Neural cell (in vitro differentiated cells): ENCODE results near the gene MYL6B. TPM values are rescaled to one million over a fixed set of nuclear protein-coding genes. Genes with fewer than 3 reads are reported as not detected.
A peak's percentile ranks its signal among the peaks of the same experiment; 100 is the strongest.

Source experiments
- H2AFZ ChIP-seq: fragments of 200-600, 300-800 bp; sonication (generic), shearing (Covaris generic); 2 replicates; pipeline ENCODE4 v1.6.0; 2014; ENCODE audit warnings: low read depth, mild to moderate bottlenecking, antibody characterized with exemption, low read length, moderate library complexity
- H3F3A ChIP-seq: fragments of 200-600 bp; shearing (Covaris generic); 2 replicates; pipeline ENCODE4 v1.6.1; 2016; ENCODE audit warnings: mild to moderate bottlenecking, moderate library complexity, mixed read lengths, antibody characterized with exemption, low read length; ENCODE audit not compliant: insufficient read depth, poor library complexity, severe bottlenecking
- H3K27ac ChIP-seq: fragments of 200-600, 300-800 bp; sonication (generic), shearing (Covaris generic); 2 replicates; pipeline ENCODE4 v1.5.1; 2014; ENCODE audit warnings: mild to moderate bottlenecking, low read length, moderate library complexity
- H3K27me3 ChIP-seq: fragments of 300-800, 200-600 bp; sonication (generic), shearing (Covaris generic); 2 replicates; pipeline ENCODE4 v1.6.0; 2014; ENCODE audit warnings: mild to moderate bottlenecking, low read depth, low read length, moderate library complexity; ENCODE audit not compliant: insufficient read depth
- H3K36me3 ChIP-seq: fragments of 300-800, 200-600 bp; sonication (generic), shearing (Covaris generic); 2 replicates; pipeline ENCODE4 v1.5.1; 2014; ENCODE audit warnings: mild to moderate bottlenecking, antibody characterized with exemption, low read length, moderate library complexity; ENCODE audit not compliant: insufficient read depth
- H3K4me2 ChIP-seq: fragments of 300-800, 200-600 bp; sonication (generic), shearing (Covaris generic); 2 replicates; pipeline ENCODE4 v1.6.0; 2014; ENCODE audit warnings: mild to moderate bottlenecking, low read length
- H3K4me3 ChIP-seq: fragments of 300-800, 200-600 bp; sonication (generic), shearing (Covaris generic); 2 replicates; pipeline ENCODE4 v1.5.1; 2014; ENCODE audit warnings: mild to moderate bottlenecking, low read length, moderate library complexity
- H3K79me2 ChIP-seq: fragments of 200-600 bp; shearing (Covaris generic); replicated peaks from 2 replicates; pipeline ENCODE4 v1.6.0; 2014; ENCODE audit warnings: mild to moderate bottlenecking, low read length, moderate library complexity; ENCODE audit not compliant: insufficient read depth
- H3K9ac ChIP-seq: fragments of 300-800, 200-600 bp; sonication (generic), shearing (Covaris generic); 2 replicates; pipeline ENCODE4 v1.6.1; 2016; ENCODE audit warnings: mild to moderate bottlenecking, low read length, mixed read lengths
- H3K9me2 ChIP-seq: fragments of 200-600 bp; shearing (Covaris generic); 2 replicates; pipeline ENCODE4 v1.6.1; 2016; ENCODE audit warnings: mild to moderate bottlenecking, low read length, mixed read lengths; ENCODE audit not compliant: insufficient read depth
- H3K9me3 ChIP-seq: fragments of 200-600, 300-800 bp; sonication (generic), shearing (Covaris generic); 2 replicates; pipeline ENCODE4 v1.6.1; 2016; ENCODE audit warnings: mild to moderate bottlenecking, mixed run types, low read length, moderate library complexity, mixed read lengths
- H4K20me1 ChIP-seq: fragments of 200-600 bp; shearing (Covaris generic); 2 replicates; pipeline ENCODE4 v1.6.1; 2016; ENCODE audit warnings: mild to moderate bottlenecking, mixed run types; ENCODE audit not compliant: insufficient read depth
- EP300 ChIP-seq: fragments of 450-650 bp; conservative IDR thresholded peaks from 2 replicates; pipeline ENCODE4 v1.6.1; 2014; ENCODE audit warnings: antibody characterized with exemption, mild to moderate bottlenecking, moderate library complexity; ENCODE audit not compliant: poor library complexity, severe bottlenecking
- EZH2 ChIP-seq: fragments of 200-600, 300-800 bp; shearing (Covaris generic), sonication (generic); IDR thresholded peaks from 2 replicates; pipeline ENCODE4 v1.6.1; 2014; ENCODE audit warnings: antibody characterized with exemption, low read length, borderline replicate concordance, mild to moderate bottlenecking; ENCODE audit not compliant: insufficient read depth, poor library complexity, severe bottlenecking
- MXI1 ChIP-seq: fragments of 450-650 bp; conservative IDR thresholded peaks from 2 replicates; pipeline ENCODE4 v1.6.1; 2014; ENCODE audit warnings: antibody characterized with exemption, mild to moderate bottlenecking; ENCODE audit not compliant: poor library complexity, severe bottlenecking
- POLR2AphosphoS5 ChIP-seq: IDR thresholded peaks from 2 replicates; pipeline ENCODE4 v1.6.1; 2012
- RAD21 ChIP-seq: fragments of 450-650 bp; conservative IDR thresholded peaks from 2 replicates; pipeline ENCODE4 v1.6.1; 2014; ENCODE audit warnings: antibody characterized with exemption, mild to moderate bottlenecking, moderate library complexity
- SMC3 ChIP-seq: fragments of 450-650 bp; conservative IDR thresholded peaks from 2 replicates; pipeline ENCODE4 v1.6.1; 2014; ENCODE audit warnings: antibody characterized with exemption, mild to moderate bottlenecking, moderate library complexity; ENCODE audit not compliant: poor library complexity
- TAF1 ChIP-seq: IDR thresholded peaks from 2 replicates; pipeline ENCODE4 v1.6.1; 2012; ENCODE audit warnings: low read depth
- polyA plus RNA-seq: library from polyadenylated mRNA; depleted of rRNA; stranded (reverse); fragments of >200 nt; gene quantifications from 2 replicates; pipeline ENCODE4 v1.2.3, GENCODE V29; 2014
- TF ChIP-seq, protein P1 (sequence below): fragments of 450-650 bp; IDR thresholded peaks from 2 replicates; pipeline ENCODE4 v1.5.1; 2014; ENCODE audit warnings: antibody characterized with exemption, mild to moderate bottlenecking, moderate library complexity; ENCODE audit not compliant: poor library complexity, severe bottlenecking
- TF ChIP-seq, protein P2 (sequence below): IDR thresholded peaks from 2 replicates; pipeline ENCODE4 v1.6.1; 2012; ENCODE audit warnings: borderline replicate concordance

Gene MYL6B
- polyA plus RNA-seq, 1 donor from 2014 or later = 376 TPM

DNA sequence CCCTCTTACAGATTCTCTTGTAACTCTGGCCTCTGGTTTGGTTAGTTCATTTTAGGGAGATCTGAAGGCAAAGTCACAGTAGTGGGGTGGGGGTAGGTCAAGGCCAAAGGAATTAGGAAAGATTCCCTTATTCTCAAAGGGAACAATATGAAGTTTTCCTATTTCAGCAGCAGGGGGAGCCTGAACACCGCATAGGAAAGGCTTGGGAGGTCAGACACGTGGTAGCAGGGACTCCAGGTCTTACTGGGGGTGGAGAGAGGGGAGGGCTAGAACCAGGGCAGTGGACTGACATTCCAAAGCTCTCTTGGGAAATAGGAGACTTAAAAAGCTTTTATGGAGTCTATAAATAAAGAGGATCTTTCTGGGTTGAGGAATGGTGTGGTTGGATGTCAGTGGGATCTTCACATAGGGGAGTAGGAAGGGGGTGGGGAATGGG is 33.0 kb upstream of the MYL6B start:
- Histone ChIP-seq H3K4me3 (peak overlapping the region; percentile 69), H3K27me3 (no peaks in the 10 kb centered on the region), H3K27ac (peak overlapping the region; percentile 93), H4K20me1 (no peaks in the 10 kb centered on the region), H3F3A (peaks cover 6% of the 10 kb centered on the region), H2AFZ (no peak overlapping the region), H3K4me2 (peak overlapping the region; percentile 100), H3K9ac (peak overlapping the region; percentile 91), H3K36me3 (no peaks in the 10 kb centered on the region), H3K9me2 (no peaks in the 10 kb centered on the region), H3K9me3 (no peaks in the 10 kb centered on the region), H3K79me2 (peaks cover 28% of the 10 kb centered on the region)
- peak; percentile 73 for TF ChIP-seq SMC3
- no peak for TF ChIP-seq POLR2AphosphoS5
- TF ChIP-seq TAF1 = no peak
- TF ChIP-seq EP300 = no peak
- TF ChIP-seq, protein P1, sequence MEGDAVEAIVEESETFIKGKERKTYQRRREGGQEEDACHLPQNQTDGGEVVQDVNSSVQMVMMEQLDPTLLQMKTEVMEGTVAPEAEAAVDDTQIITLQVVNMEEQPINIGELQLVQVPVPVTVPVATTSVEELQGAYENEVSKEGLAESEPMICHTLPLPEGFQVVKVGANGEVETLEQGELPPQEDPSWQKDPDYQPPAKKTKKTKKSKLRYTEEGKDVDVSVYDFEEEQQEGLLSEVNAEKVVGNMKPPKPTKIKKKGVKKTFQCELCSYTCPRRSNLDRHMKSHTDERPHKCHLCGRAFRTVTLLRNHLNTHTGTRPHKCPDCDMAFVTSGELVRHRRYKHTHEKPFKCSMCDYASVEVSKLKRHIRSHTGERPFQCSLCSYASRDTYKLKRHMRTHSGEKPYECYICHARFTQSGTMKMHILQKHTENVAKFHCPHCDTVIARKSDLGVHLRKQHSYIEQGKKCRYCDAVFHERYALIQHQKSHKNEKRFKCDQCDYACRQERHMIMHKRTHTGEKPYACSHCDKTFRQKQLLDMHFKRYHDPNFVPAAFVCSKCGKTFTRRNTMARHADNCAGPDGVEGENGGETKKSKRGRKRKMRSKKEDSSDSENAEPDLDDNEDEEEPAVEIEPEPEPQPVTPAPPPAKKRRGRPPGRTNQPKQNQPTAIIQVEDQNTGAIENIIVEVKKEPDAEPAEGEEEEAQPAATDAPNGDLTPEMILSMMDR = peak; percentile 86
- peak; percentile 55 for TF ChIP-seq MXI1
- TF ChIP-seq, protein P2, sequence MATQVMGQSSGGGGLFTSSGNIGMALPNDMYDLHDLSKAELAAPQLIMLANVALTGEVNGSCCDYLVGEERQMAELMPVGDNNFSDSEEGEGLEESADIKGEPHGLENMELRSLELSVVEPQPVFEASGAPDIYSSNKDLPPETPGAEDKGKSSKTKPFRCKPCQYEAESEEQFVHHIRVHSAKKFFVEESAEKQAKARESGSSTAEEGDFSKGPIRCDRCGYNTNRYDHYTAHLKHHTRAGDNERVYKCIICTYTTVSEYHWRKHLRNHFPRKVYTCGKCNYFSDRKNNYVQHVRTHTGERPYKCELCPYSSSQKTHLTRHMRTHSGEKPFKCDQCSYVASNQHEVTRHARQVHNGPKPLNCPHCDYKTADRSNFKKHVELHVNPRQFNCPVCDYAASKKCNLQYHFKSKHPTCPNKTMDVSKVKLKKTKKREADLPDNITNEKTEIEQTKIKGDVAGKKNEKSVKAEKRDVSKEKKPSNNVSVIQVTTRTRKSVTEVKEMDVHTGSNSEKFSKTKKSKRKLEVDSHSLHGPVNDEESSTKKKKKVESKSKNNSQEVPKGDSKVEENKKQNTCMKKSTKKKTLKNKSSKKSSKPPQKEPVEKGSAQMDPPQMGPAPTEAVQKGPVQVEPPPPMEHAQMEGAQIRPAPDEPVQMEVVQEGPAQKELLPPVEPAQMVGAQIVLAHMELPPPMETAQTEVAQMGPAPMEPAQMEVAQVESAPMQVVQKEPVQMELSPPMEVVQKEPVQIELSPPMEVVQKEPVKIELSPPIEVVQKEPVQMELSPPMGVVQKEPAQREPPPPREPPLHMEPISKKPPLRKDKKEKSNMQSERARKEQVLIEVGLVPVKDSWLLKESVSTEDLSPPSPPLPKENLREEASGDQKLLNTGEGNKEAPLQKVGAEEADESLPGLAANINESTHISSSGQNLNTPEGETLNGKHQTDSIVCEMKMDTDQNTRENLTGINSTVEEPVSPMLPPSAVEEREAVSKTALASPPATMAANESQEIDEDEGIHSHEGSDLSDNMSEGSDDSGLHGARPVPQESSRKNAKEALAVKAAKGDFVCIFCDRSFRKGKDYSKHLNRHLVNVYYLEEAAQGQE = no peak
- TF ChIP-seq RAD21 = peak; percentile 77
- no peak for TF ChIP-seq EZH2

DNA sequence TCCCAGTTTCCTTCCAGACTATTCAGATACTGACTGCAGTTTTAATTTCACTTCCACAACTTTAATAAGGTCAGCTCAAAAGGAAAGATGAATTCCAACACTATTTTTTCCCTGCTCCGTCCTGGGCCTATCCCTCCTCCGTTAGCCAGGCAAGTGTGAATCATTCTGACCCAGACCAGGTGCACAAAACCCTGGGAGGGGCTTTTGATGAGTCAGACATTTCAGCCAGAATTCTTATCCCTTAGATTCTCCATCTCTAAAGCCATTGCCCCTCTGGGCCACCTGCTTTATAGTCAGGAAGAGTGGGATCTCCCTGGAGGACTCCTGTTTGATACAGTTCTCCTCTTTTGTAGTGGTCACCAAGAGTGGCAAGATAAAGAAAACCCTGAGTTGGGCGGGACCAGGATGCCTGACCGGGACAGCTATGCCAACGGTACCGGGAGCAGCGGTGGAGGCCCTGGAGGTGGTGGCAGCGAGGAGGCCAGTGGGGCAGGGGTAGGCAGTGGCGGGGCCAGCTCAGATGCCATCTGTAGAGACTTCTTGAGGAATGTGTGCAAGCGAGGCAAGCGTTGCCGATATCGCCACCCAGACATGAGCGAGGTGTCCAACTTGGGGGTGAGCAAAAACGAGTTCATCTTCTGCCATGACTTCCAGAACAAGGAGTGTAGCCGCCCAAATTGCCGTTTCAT is 32.1 kb upstream of the MYL6B start:
- Histone ChIP-seq H3K79me2 (peaks cover 28% of the 10 kb centered on the region), H3K4me2 (no peak overlapping the region), H3K9me2 (no peaks in the 10 kb centered on the region), H2AFZ (no peak overlapping the region), H3K9me3 (no peaks in the 10 kb centered on the region), H3K4me3 (no peak overlapping the region), H3K27me3 (no peaks in the 10 kb centered on the region), H3F3A (peaks cover 6% of the 10 kb centered on the region), H3K36me3 (no peaks in the 10 kb centered on the region), H3K27ac (no peak overlapping the region), H3K9ac (no peak overlapping the region), H4K20me1 (no peaks in the 10 kb centered on the region)
- TF ChIP-seq TAF1 (no peak), POLR2AphosphoS5 (no peak), MXI1 (no peak), EP300 (no peak), RAD21 (no peak), EZH2 (no peak), SMC3 (no peak)
- TF ChIP-seq, protein P1 = no peak
- TF ChIP-seq, protein P2 = no peak
